HG03457 (cell line): Measurements from ENCODE around the gene LMOD1.
"Not testable (repeated sequence)": the region's sequence is repeated elsewhere in the genome, so short reads cannot be mapped to it uniquely, and the experiment has no call there.

Source experiments
- ATAC-seq: cut with Tn5 transposase; IDR thresholded peaks from one replicate; pipeline ENCODE4 v1.9.1; 2021; ENCODE audit warnings: moderate number of reproducible peaks; ENCODE audit not compliant: unreplicated experiment

LMOD1 gene

GRCh38 chr1:201880928-201881571 is 65.3 kb downstream of the LMOD1 start:
- ATAC-seq: no peak

- ATAC-seq: no peak
Measured at GRCh38 chr1:201877877-201878401, 68.4 kb downstream of the LMOD1 start.

- no peak for ATAC-seq
Measured at GRCh38 chr1:201876148-201876818, 70.1 kb downstream of the LMOD1 start.

- ATAC-seq: no peak
Measured at GRCh38 chr1:201874672-201875071, 71.7 kb downstream of the LMOD1 start.

GRCh38 chr1:201870397-201870796 is 76.0 kb downstream of the LMOD1 start:
- ATAC-seq: no peak

GRCh38 chr1:201861448-201861847 is 84.9 kb downstream of the LMOD1 start:
- ATAC-seq: no peak

- no peak for ATAC-seq
Measured at GRCh38 chr1:201859424-201859823, 86.9 kb downstream of the LMOD1 start.

- ATAC-seq: not testable (repeated sequence)
Measured at GRCh38 chr1:201856722-201857121, 89.6 kb downstream of the LMOD1 start.

- no peak for ATAC-seq
Measured at GRCh38 chr1:201851949-201852348, 94.4 kb downstream of the LMOD1 start.

GRCh38 chr1:201850053-201850397 is 96.3 kb downstream of the LMOD1 start:
- ATAC-seq: no peak

GRCh38 chr1:201849372-201850052 is 96.8 kb downstream of the LMOD1 start:
- ATAC-seq: no peak

- ATAC-seq: no peak
Measured at GRCh38 chr1:201848230-201848629, 98.1 kb downstream of the LMOD1 start.

- no peak for ATAC-seq
Measured at GRCh38 chr1:201847150-201847549, 99.2 kb downstream of the LMOD1 start.
